Natural killer cell (primary cell): ENCODE measurements around the gene TFPI. TPM values are rescaled to one million over a fixed set of nuclear protein-coding genes. Genes with fewer than 3 reads are reported as not detected.

Source experiments
- ATAC-seq, 3 donors: fragments of 150-1000 bp in 2 of 3; fragments of 200-7000 bp in 1 of 3; cut with Tn5 transposase; 1 replicate in 1 of 3; 2 replicates in 2 of 3; pipeline ENCODE4 v1.10.0; 2021; ENCODE audit warnings: mild to moderate bottlenecking in 2 of 3, moderate library complexity in 2 of 3
- DNase-seq, 2 donors: peaks; one replicate each; pipeline versions ENCODE4 v3.0.0 to v3.0.0-alpha.2; 2013 to 2021; ENCODE audit warnings: mixed read lengths in 1 of 2
- H3K27ac ChIP-seq: one replicate; pipeline ENCODE4 v1.5.1; 2013; ENCODE audit warnings: mild to moderate bottlenecking, low read length
- H3K27me3 ChIP-seq: one replicate; pipeline ENCODE4 v1.6.1; 2013; ENCODE audit warnings: low read length; ENCODE audit not compliant: control insufficient read depth, insufficient read depth
- H3K36me3 ChIP-seq: one replicate; pipeline ENCODE4 v1.6.1; 2013; ENCODE audit warnings: low read length; ENCODE audit not compliant: control insufficient read depth, insufficient read depth
- H3K4me1 ChIP-seq: one replicate; pipeline ENCODE4 v1.6.1; 2013; ENCODE audit warnings: low read length; ENCODE audit not compliant: control insufficient read depth, insufficient read depth
- H3K4me3 ChIP-seq: one replicate; pipeline ENCODE4 v1.5.1; 2013; ENCODE audit warnings: low read length
- H3K9me3 ChIP-seq: one replicate; pipeline ENCODE4 v1.6.1; 2013; ENCODE audit warnings: low read length; ENCODE audit not compliant: control insufficient read depth, insufficient read depth
- H3K27ac Mint-ChIP-seq, 2 donors: one replicate each; pipeline ENCODE4 v1.8.0; 2022; ENCODE audit warnings: mild to moderate bottlenecking in 2 of 2, mixed read lengths in 2 of 2, moderate library complexity in 1 of 2
- H3K27me3 Mint-ChIP-seq, 2 donors: one replicate each; pipeline ENCODE4 v1.8.0; 2022; ENCODE audit warnings: low read depth in 2 of 2, mixed read lengths in 2 of 2
- H3K36me3 Mint-ChIP-seq: one replicate; pipeline ENCODE4 v1.8.0; 2022; ENCODE audit warnings: mixed read lengths
- H3K4me1 Mint-ChIP-seq, 2 donors: one replicate each; pipeline ENCODE4 v1.8.0; 2022; ENCODE audit warnings: mixed read lengths in 2 of 2
- H3K4me3 Mint-ChIP-seq: one replicate; pipeline ENCODE4 v1.8.0; 2022; ENCODE audit warnings: mild to moderate bottlenecking, moderate library complexity, mixed read lengths
- H3K9me3 Mint-ChIP-seq, 2 donors: one replicate each; pipeline ENCODE4 v1.8.0; 2022; ENCODE audit warnings: mixed read lengths in 2 of 2
- WGBS: methylation state at CpG from one replicate; pipeline ENCODE4 v1.1.7; 2013; ENCODE audit warnings: missing lambda C conversion rate; ENCODE audit not compliant: insufficient coverage; 5-methylcytosine and 5-hydroxymethylcytosine counted together
- intact Hi-C: fragments of 100-400 bp; cut with micrococcal nuclease; formaldehyde crosslinking; loops from one replicate; pipeline ENCODE4 v1.14.2; 2022
- total RNA-seq, 4 donors: library from RNA; stranded (reverse); fragments of 120-200 nt in 1 of 4; gene quantifications; one replicate each; pipeline versions ENCODE4 v1.2.3 to v1.2.4, GENCODE V29; 2013 to 2022
- TF ChIP-seq, protein P1 (sequence below): fragments of 200-600 bp; IDR thresholded peaks from one replicate; pipeline ENCODE4 v1.8.0; 2022; ENCODE audit warnings: antibody characterized with exemption

TFPI gene
- total RNA-seq, 3 donors from 2014 or later (not counting 1 experiment from before 2014, with no cell fraction given): 0.10 to 1.2 (median 0.23) TPM

DNA sequence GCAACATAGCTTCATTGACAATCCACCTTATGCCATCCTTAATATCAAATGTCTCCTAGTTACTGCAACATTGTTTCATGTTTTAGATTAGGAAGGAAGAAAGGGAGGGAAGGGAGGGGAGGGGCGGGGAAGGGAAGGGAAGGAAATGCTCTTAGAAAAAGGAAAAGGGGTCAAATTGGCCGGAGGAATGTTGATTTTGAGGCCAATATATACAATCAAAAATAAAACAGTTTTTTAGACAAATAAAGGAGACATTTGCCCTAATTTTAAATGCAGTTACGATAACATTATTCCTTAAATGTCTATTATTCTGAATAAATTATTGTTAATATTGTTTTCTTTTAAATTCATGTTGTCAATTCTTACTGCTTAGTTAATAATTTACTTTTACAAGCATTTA lies 72.7 kb downstream of the TFPI start:
- no peak overlapping the region for H3K4me3 Mint-ChIP-seq
- no peaks in the 10 kb centered on the region for H3K27me3 Mint-ChIP-seq
- H3K9me3 ChIP-seq: no peaks in the 10 kb centered on the region
- H3K27ac ChIP-seq: no peak overlapping the region
- H3K27ac Mint-ChIP-seq: no peak overlapping the region
- no peaks in the 10 kb centered on the region for H3K4me1 ChIP-seq
- WGBS: 80% methylated on average over 1 of the region's 3 CpGs
- peaks cover 0 to 2% of the 10 kb centered on the region in 2 donors for H3K9me3 Mint-ChIP-seq
- H3K4me3 ChIP-seq: no peak overlapping the region
- no peaks in the 10 kb centered on the region for H3K27me3 ChIP-seq
- TF ChIP-seq, protein P1, sequence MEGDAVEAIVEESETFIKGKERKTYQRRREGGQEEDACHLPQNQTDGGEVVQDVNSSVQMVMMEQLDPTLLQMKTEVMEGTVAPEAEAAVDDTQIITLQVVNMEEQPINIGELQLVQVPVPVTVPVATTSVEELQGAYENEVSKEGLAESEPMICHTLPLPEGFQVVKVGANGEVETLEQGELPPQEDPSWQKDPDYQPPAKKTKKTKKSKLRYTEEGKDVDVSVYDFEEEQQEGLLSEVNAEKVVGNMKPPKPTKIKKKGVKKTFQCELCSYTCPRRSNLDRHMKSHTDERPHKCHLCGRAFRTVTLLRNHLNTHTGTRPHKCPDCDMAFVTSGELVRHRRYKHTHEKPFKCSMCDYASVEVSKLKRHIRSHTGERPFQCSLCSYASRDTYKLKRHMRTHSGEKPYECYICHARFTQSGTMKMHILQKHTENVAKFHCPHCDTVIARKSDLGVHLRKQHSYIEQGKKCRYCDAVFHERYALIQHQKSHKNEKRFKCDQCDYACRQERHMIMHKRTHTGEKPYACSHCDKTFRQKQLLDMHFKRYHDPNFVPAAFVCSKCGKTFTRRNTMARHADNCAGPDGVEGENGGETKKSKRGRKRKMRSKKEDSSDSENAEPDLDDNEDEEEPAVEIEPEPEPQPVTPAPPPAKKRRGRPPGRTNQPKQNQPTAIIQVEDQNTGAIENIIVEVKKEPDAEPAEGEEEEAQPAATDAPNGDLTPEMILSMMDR: no peak
- H3K36me3 ChIP-seq: no peaks in the 10 kb centered on the region
- no peak for ATAC-seq
- intact Hi-C loops: no loop called here
- H3K4me1 Mint-ChIP-seq: no peaks in the 10 kb centered on the region
- no peaks in the 10 kb centered on the region for H3K36me3 Mint-ChIP-seq
- no peak for DNase-seq

DNA sequence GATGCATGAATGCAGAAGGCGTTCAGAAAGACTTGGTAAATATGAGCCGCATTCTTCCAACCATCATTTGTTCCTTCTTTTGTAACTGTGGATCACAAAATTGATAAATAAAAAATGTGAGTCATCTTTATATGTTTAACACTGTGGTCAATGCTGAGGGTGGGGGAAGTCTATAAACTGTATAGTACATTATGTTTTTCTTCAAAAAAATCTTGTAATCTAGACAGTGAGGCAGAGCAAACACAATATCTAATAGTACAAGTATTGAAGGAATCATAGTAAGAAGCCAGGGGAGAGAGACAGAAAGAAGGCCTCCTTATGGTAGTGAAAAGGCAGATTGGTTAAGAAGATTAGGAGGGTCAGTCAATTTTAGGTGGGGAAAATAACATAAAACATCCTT lies 75.5 kb downstream of the TFPI start:
- 80% methylated on average over 2 of the region's 2 CpGs for WGBS
- H3K4me1 ChIP-seq: no peaks in the 10 kb centered on the region
- no peaks in the 10 kb centered on the region for H3K27me3 ChIP-seq
- no peak overlapping the region for H3K4me3 Mint-ChIP-seq
- DNase-seq (no peak), ATAC-seq (no peak)
- no peaks in the 10 kb centered on the region for H3K36me3 Mint-ChIP-seq
- H3K27ac Mint-ChIP-seq: no peak overlapping the region
- no peak overlapping the region for H3K27ac ChIP-seq
- H3K36me3 ChIP-seq: no peaks in the 10 kb centered on the region
- intact Hi-C loops: no loop called here
- H3K4me3 ChIP-seq: no peak overlapping the region
- H3K9me3 ChIP-seq: no peaks in the 10 kb centered on the region
- H3K27me3 Mint-ChIP-seq: no peaks in the 10 kb centered on the region
- TF ChIP-seq, protein P1: no peak
- H3K9me3 Mint-ChIP-seq: peaks cover 0 to 2% of the 10 kb centered on the region in 2 donors
- H3K4me1 Mint-ChIP-seq: no peaks in the 10 kb centered on the region

DNA sequence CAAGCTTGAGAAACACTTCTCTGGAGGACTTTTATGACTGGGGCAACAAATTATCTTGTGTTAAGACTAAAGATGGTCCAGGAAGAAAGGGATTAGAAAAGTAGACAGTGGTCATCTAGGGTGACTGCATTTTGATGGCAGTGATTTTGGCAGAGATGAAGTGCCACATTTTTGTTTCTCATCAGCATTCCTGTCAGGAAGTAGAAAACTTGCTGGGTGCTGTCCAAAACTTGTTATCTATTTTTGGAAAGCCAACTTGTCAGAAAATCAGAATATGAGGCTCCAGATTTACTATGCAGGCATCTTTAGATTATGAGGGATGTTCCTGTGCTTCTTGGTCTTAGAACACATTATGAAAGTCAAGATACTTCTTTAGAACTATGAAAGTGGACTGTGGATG lies 77.2 kb downstream of the TFPI start:
- TF ChIP-seq, protein P1: no peak
- H3K27me3 Mint-ChIP-seq: no peaks in the 10 kb centered on the region
- DNase-seq (no peak), ATAC-seq (no peak)
- H3K36me3 ChIP-seq: no peaks in the 10 kb centered on the region
- H3K27ac Mint-ChIP-seq: no peak overlapping the region
- H3K4me1 Mint-ChIP-seq: no peaks in the 10 kb centered on the region
- H3K4me3 Mint-ChIP-seq: no peak overlapping the region
- H3K9me3 ChIP-seq: no peaks in the 10 kb centered on the region
- no peaks in the 10 kb centered on the region for H3K36me3 Mint-ChIP-seq
- H3K4me1 ChIP-seq: no peaks in the 10 kb centered on the region
- H3K27me3 ChIP-seq: no peaks in the 10 kb centered on the region
- H3K4me3 ChIP-seq: no peak overlapping the region
- H3K27ac ChIP-seq: no peak overlapping the region
- peaks cover 0 to 2% of the 10 kb centered on the region in 2 donors for H3K9me3 Mint-ChIP-seq
- intact Hi-C loops: no loop called here

DNA sequence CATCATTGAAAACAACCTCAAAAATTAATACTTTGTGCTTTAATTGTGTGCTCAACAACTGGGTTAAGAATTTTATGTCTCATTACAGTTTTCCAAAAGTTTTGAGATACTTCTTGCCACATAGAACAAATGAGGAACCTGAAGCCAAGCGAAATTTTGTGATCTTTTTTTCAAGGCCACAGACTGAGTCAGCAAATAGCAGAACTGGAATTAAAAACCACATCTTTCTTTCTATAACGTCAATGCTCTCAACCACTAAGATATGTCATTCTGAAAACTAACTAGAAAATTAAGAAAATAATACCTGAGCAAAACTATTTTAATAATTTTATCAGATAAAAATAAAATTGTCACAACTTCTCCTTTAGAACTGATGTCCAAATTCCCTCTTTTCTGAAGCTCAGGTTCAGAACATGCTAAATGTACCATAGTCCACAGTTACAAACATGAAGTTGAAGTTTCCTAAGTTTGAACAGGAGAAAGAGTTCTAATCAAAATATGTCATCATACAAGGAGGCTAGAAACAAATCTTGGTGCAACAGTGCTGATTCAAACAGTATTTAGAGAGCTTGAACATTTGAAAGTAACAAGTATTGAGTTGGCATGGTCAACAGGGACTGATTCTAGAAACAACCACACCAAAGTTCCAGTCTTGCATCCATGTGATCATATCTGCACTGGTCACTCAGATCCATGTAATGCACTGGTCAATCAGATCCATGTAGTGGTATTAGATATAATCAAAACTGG lies 78.6 kb downstream of the TFPI start:
- Histone ChIP-seq H3K9me3 (no peaks in the 10 kb centered on the region), H3K4me1 (no peaks in the 10 kb centered on the region), H3K4me3 (no peak overlapping the region), H3K27me3 (no peaks in the 10 kb centered on the region), H3K36me3 (no peaks in the 10 kb centered on the region), H3K27ac (no peak overlapping the region)
- DNase-seq (no peak), ATAC-seq (no peak)
- 2% methylated on average over 2 of the region's 2 CpGs for WGBS
- no peaks in the 10 kb centered on the region for H3K27me3 Mint-ChIP-seq
- TF ChIP-seq, protein P1: no peak
- H3K4me1 Mint-ChIP-seq: no peaks in the 10 kb centered on the region
- H3K4me3 Mint-ChIP-seq: no peak overlapping the region
- no peak overlapping the region for H3K27ac Mint-ChIP-seq
- H3K36me3 Mint-ChIP-seq: no peaks in the 10 kb centered on the region
- peaks cover 0 to 2% of the 10 kb centered on the region in 2 donors for H3K9me3 Mint-ChIP-seq
- intact Hi-C loops: no loop called here
